Measurements from ENCODE around the gene NUP210.

- no peak for TF ChIP-seq CTCF (conservative IDR thresholded peaks at IDR 0.05; ENCODE audit: low read depth in 2 of 2)
- no peak for TF ChIP-seq REST (IDR thresholded peaks at IDR 0.05; ENCODE audit: unreplicated experiment)
- no peak for TF ChIP-seq EZH2phosphoT487 (IDR thresholded peaks at IDR 0.05; ENCODE audit: unreplicated experiment)
- TF ChIP-seq POLR2AphosphoS5 (IDR thresholded peaks at IDR 0.05; ENCODE audit: low read depth), result no peak
- TF ChIP-seq NANOG (IDR thresholded peaks at IDR 0.05; ENCODE audit: borderline replicate concordance), result no peak
- no peak for TF ChIP-seq EZH2 (IDR thresholded peaks at IDR 0.05; ENCODE audit: low read depth, unreplicated experiment)
- no peak for TF ChIP-seq CREB1 (CRISPR knock-in tag; IDR thresholded peaks at IDR 0.05; ENCODE audit: low read depth)
- TF ChIP-seq ETS1 (IDR thresholded peaks at IDR 0.05), result no peak
Measured at GRCh38 chr3:13352621-13353131, 67.4 kb downstream of the NUP210 start.

All from GM23338 (cell line).